WTC11 (cell line): ENCODE measurements around the gene FFAR3. TPM values are rescaled to one million over a fixed set of nuclear protein-coding genes. Genes with fewer than 3 reads are reported as not detected.

Experiments
- ATAC-seq: fragments of 200-7000 bp; cut with Tn5 transposase; 2 replicates; pipeline ENCODE4 v1.10.0; 2021; ENCODE audit warnings: mild to moderate bottlenecking, moderate library complexity
- CTCF ChIA-PET: fragments of 300-600 bp; sonication (Branson Sonifier 250); formaldehyde crosslinking; loops from one replicate; lab custom pipeline; 2021; ENCODE audit warnings: antibody characterized with exemption; lab: Charles Lee
- POLR2A ChIA-PET: fragments of 350-600 bp; sonication (Branson Sonifier 250); formaldehyde crosslinking; loops from one replicate; lab custom pipeline; 2021; ENCODE audit warnings: antibody characterized with exemption; lab: Charles Lee
- DNase-seq: peaks from one replicate; pipeline ENCODE4 v3.0.0; 2021; ENCODE audit warnings: low spot score
- H3K27ac Mint-ChIP-seq: 2 replicates; pipeline ENCODE4 v1.8.0; 2021; ENCODE audit warnings: mixed read lengths
- H3K27me3 Mint-ChIP-seq: 2 replicates; pipeline ENCODE4 v1.8.0; 2021; ENCODE audit warnings: low read depth, mild to moderate bottlenecking, moderate library complexity, mixed read lengths
- H3K36me3 Mint-ChIP-seq: 2 replicates; pipeline ENCODE4 v1.8.0; 2021; ENCODE audit warnings: mixed read lengths
- H3K4me1 Mint-ChIP-seq: 2 replicates; pipeline ENCODE4 v1.8.0; 2022; ENCODE audit warnings: mixed read lengths
- H3K4me3 Mint-ChIP-seq: 2 replicates; pipeline ENCODE4 v1.8.0; 2021; ENCODE audit warnings: mild to moderate bottlenecking, moderate library complexity, mixed read lengths
- H3K9me3 Mint-ChIP-seq: 2 replicates; pipeline ENCODE4 v1.8.0; 2021; ENCODE audit warnings: mixed read lengths
- AR ChIP-seq: fragments of 250-450 bp; sonication (Bioruptor Pico); IDR thresholded peaks from 2 replicates; pipeline ENCODE4 v1.9.0; 2021; ENCODE audit warnings: mild to moderate bottlenecking
- ELF4 ChIP-seq: sonication (generic); formaldehyde crosslinking; IDR thresholded peaks from 2 replicates; pipeline ENCODE4 v1.8.1; 2022; ENCODE audit warnings: low read depth, mild to moderate bottlenecking, moderate library complexity, missing genetic modification reagents
- ETV6 ChIP-seq: sonication (generic); formaldehyde crosslinking; IDR thresholded peaks from 2 replicates; pipeline ENCODE4 v1.8.1; 2022; ENCODE audit warnings: mild to moderate bottlenecking, missing genetic modification reagents
- FOXK1 ChIP-seq: sonication (generic); formaldehyde crosslinking; IDR thresholded peaks from 2 replicates; pipeline ENCODE4 v1.8.0; 2022; ENCODE audit warnings: mild to moderate bottlenecking, moderate library complexity, missing genetic modification reagents
- FOXP1 ChIP-seq: sonication (generic); formaldehyde crosslinking; IDR thresholded peaks from 2 replicates; pipeline ENCODE4 v1.8.0; 2022; ENCODE audit warnings: missing genetic modification reagents, mild to moderate bottlenecking, moderate library complexity, borderline replicate concordance
- GABPB1 ChIP-seq: sonication (generic); formaldehyde crosslinking; IDR thresholded peaks from 2 replicates; pipeline ENCODE4 v1.8.1; 2023; ENCODE audit warnings: mild to moderate bottlenecking, missing genetic modification reagents
- GTF2I ChIP-seq: fragments of 250-450 bp; sonication (Bioruptor Pico); conservative IDR thresholded peaks from 2 replicates; pipeline ENCODE4 v1.4.0; 2021; ENCODE audit warnings: mild to moderate bottlenecking
- HMGA2 ChIP-seq: fragments of 250-450 bp; sonication (Bioruptor Pico); IDR thresholded peaks from 2 replicates; pipeline ENCODE4 v1.4.0; 2021; ENCODE audit warnings: mild to moderate bottlenecking, moderate library complexity
- IRF1 ChIP-seq: sonication (generic); formaldehyde crosslinking; IDR thresholded peaks from 2 replicates; pipeline ENCODE4 v1.8.0; 2023; ENCODE audit warnings: missing genetic modification reagents
- IRF2 ChIP-seq: sonication (generic); formaldehyde crosslinking; IDR thresholded peaks from 2 replicates; pipeline ENCODE4 v1.8.0; 2022; ENCODE audit warnings: low read depth, missing genetic modification reagents, borderline replicate concordance
- KAT7 ChIP-seq: sonication (generic); formaldehyde crosslinking; IDR thresholded peaks from 2 replicates; pipeline ENCODE4 v1.8.1; 2023; ENCODE audit warnings: missing genetic modification reagents, mild to moderate bottlenecking, borderline replicate concordance
- MAX ChIP-seq: sonication (generic); formaldehyde crosslinking; IDR thresholded peaks from 2 replicates; pipeline ENCODE4 v1.8.0; 2022; ENCODE audit warnings: mild to moderate bottlenecking, missing genetic modification reagents
- MYBL2 ChIP-seq: sonication (generic); formaldehyde crosslinking; IDR thresholded peaks from 2 replicates; pipeline ENCODE4 v1.8.1; 2023; ENCODE audit warnings: mild to moderate bottlenecking, moderate library complexity, missing genetic modification reagents
- ZNF232 ChIP-seq: sonication (generic); formaldehyde crosslinking; IDR thresholded peaks from 2 replicates; pipeline ENCODE4 v1.8.0; 2022; ENCODE audit warnings: mild to moderate bottlenecking, missing genetic modification reagents
- ZNF425 ChIP-seq: fragments of 250-450 bp; sonication (Bioruptor Pico); conservative IDR thresholded peaks from 2 replicates; pipeline ENCODE4 v1.9.0; 2021; ENCODE audit warnings: mild to moderate bottlenecking
- total RNA-seq: library from RNA; stranded (reverse); gene quantifications from 3 replicates; pipeline ENCODE4 v1.2.3, GENCODE V29; 2021
- TF ChIP-seq, protein P1 (sequence below): fragments of 250-450 bp; sonication (Bioruptor Pico); IDR thresholded peaks from 2 replicates; pipeline ENCODE4 v1.9.0; 2021; ENCODE audit warnings: moderate library complexity, mild to moderate bottlenecking, inconsistent platforms, borderline replicate concordance
- TF ChIP-seq, protein P2 (sequence below): sonication (generic); formaldehyde crosslinking; IDR thresholded peaks from 2 replicates; pipeline ENCODE4 v1.8.0; 2022; ENCODE audit warnings: mild to moderate bottlenecking, missing genetic modification reagents
- TF ChIP-seq, protein P3 (sequence below): sonication (generic); formaldehyde crosslinking; IDR thresholded peaks from 2 replicates; pipeline ENCODE4 v1.8.0; 2023; ENCODE audit warnings: mild to moderate bottlenecking, missing genetic modification reagents
- TF ChIP-seq, protein P4 (sequence below): sonication (generic); formaldehyde crosslinking; IDR thresholded peaks from 2 replicates; pipeline ENCODE4 v1.8.1; 2023; ENCODE audit warnings: mild to moderate bottlenecking, missing genetic modification reagents, moderate library complexity
- TF ChIP-seq, protein P5 (sequence below): sonication (generic); formaldehyde crosslinking; IDR thresholded peaks from 2 replicates; pipeline ENCODE4 v1.8.1; 2023; ENCODE audit warnings: mild to moderate bottlenecking, moderate library complexity, missing genetic modification reagents

FFAR3 gene
- total RNA-seq, 1 experiment from 2014 or later = not detected

DNA sequence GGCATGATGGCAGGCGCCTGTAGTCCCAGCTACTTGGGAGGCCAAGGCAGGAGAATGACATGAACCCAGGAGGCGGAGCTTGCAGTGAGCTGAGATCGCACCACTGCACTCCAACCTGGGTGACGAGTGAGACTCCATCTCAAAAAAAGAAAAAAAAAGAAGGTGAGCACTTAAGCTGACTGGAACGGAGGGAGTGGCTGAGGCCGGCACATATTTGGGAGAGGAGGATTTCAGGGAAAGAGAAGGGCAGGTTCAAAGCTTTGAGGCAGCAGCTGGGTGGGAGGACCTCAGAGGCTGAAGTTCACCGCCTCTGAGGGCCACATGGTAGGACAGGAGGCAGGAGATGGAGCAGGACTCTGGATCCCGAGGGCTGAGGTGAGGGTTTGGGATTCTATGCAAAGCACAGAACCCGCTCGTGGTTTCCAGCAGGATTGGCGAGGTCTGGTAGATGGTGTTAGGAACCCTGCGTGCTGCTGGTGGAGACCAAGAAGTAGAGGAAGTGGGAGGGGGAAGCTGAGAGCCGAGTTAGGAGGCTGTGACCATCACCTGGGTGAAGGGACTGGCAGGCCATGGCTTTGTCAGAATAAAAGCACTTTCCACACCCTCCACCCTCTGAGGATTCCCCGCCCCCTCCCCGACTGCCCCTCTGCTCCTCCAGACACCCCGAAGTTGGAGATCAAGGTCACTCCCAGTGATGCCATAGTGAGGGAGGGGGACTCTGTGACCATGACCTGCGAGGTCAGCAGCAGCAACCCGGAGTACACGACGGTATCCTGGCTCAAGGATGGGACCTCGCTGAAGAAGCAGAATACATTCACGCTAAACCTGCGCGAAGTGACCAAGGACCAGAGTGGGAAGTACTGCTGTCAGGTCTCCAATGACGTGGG lies 20.9 kb upstream of the FFAR3 start:
- no peak overlapping the region for H3K4me3 Mint-ChIP-seq
- POLR2A ChIA-PET = no interaction called here
- H3K4me1 Mint-ChIP-seq = 0 out of 2 replicates have a peak, but pooled peaks cover 3% of the 10 kb centered on the region
- TF ChIP-seq ZNF232 = no peak
- TF ChIP-seq, protein P1, sequence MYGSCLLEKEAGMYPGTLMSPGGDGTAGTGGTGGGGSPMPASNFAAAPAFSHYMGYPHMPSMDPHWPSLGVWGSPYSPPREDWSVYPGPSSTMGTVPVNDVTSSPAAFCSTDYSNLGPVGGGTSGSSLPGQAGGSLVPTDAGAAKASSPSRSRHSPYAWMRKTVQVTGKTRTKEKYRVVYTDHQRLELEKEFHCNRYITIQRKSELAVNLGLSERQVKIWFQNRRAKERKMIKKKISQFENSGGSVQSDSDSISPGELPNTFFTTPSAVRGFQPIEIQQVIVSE (CRISPR knock-in tag) = no peak
- TF ChIP-seq, protein P2, sequence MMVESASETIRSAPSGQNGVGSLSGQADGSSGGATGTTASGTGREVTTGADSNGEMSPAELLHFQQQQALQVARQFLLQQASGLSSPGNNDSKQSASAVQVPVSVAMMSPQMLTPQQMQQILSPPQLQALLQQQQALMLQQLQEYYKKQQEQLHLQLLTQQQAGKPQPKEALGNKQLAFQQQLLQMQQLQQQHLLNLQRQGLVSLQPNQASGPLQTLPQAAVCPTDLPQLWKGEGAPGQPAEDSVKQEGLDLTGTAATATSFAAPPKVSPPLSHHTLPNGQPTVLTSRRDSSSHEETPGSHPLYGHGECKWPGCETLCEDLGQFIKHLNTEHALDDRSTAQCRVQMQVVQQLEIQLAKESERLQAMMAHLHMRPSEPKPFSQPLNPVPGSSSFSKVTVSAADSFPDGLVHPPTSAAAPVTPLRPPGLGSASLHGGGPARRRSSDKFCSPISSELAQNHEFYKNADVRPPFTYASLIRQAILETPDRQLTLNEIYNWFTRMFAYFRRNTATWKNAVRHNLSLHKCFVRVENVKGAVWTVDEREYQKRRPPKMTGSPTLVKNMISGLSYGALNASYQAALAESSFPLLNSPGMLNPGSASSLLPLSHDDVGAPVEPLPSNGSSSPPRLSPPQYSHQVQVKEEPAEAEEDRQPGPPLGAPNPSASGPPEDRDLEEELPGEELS (CRISPR knock-in tag) = no peak
- TF ChIP-seq ELF4 (CRISPR knock-in tag) = no peak
- no peak for TF ChIP-seq GABPB1 (CRISPR knock-in tag)
- TF ChIP-seq, protein P3, sequence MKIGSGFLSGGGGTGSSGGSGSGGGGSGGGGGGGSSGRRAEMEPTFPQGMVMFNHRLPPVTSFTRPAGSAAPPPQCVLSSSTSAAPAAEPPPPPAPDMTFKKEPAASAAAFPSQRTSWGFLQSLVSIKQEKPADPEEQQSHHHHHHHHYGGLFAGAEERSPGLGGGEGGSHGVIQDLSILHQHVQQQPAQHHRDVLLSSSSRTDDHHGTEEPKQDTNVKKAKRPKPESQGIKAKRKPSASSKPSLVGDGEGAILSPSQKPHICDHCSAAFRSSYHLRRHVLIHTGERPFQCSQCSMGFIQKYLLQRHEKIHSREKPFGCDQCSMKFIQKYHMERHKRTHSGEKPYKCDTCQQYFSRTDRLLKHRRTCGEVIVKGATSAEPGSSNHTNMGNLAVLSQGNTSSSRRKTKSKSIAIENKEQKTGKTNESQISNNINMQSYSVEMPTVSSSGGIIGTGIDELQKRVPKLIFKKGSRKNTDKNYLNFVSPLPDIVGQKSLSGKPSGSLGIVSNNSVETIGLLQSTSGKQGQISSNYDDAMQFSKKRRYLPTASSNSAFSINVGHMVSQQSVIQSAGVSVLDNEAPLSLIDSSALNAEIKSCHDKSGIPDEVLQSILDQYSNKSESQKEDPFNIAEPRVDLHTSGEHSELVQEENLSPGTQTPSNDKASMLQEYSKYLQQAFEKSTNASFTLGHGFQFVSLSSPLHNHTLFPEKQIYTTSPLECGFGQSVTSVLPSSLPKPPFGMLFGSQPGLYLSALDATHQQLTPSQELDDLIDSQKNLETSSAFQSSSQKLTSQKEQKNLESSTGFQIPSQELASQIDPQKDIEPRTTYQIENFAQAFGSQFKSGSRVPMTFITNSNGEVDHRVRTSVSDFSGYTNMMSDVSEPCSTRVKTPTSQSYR = no peak
- TF ChIP-seq, protein P4, sequence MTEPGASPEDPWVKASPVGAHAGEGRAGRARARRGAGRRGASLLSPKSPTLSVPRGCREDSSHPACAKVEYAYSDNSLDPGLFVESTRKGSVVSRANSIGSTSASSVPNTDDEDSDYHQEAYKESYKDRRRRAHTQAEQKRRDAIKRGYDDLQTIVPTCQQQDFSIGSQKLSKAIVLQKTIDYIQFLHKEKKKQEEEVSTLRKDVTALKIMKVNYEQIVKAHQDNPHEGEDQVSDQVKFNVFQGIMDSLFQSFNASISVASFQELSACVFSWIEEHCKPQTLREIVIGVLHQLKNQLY (CRISPR knock-in tag) = no peak
- TF ChIP-seq ZNF425 (CRISPR knock-in tag) = no peak
- TF ChIP-seq IRF1 (CRISPR knock-in tag) = no peak
- no peak for TF ChIP-seq IRF2 (CRISPR knock-in tag)
- TF ChIP-seq ETV6 (CRISPR knock-in tag) = no peak
- no peak for TF ChIP-seq KAT7
- TF ChIP-seq MYBL2 = no peak
- no peak for TF ChIP-seq GTF2I (CRISPR knock-in tag)
- TF ChIP-seq FOXK1 = no peak
- no peak for TF ChIP-seq FOXP1 (CRISPR knock-in tag)
- no peak for TF ChIP-seq HMGA2 (CRISPR knock-in tag)
- TF ChIP-seq, protein P5, sequence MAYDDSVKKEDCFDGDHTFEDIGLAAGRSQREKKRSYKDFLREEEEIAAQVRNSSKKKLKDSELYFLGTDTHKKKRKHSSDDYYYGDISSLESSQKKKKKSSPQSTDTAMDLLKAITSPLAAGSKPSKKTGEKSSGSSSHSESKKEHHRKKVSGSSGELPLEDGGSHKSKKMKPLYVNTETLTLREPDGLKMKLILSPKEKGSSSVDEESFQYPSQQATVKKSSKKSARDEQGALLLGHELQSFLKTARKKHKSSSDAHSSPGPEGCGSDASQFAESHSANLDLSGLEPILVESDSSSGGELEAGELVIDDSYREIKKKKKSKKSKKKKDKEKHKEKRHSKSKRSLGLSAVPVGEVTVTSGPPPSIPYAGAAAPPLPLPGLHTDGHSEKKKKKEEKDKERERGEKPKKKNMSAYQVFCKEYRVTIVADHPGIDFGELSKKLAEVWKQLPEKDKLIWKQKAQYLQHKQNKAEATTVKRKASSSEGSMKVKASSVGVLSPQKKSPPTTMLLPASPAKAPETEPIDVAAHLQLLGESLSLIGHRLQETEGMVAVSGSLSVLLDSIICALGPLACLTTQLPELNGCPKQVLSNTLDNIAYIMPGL = no peak
- TF ChIP-seq AR = no peak
- TF ChIP-seq MAX = no peak
- H3K27ac Mint-ChIP-seq = peak overlapping the region; percentile 41; the same call in 1 of the 2 replicates
- no peak for DNase-seq
- no peaks in the 10 kb centered on the region for H3K36me3 Mint-ChIP-seq
- ATAC-seq = no peak
- no peaks in the 10 kb centered on the region for H3K9me3 Mint-ChIP-seq
- CTCF ChIA-PET = interaction anchor here (1.1 kb wide), 1 partner anchor 15 kb away, joined by 4 read pairs; no protein-coding TSS in a partner anchor
- no peaks in the 10 kb centered on the region; the same call in 1 of the 2 replicates for H3K27me3 Mint-ChIP-seq
